OCI-LY7 (cell line): Measurements from ENCODE around the gene PRRX2. TPM values are rescaled to one million over a fixed set of nuclear protein-coding genes. Genes with fewer than 3 reads are reported as not detected.

Source experiments
- BruUV-seq: library from RNA; stranded (reverse); fragments of 400-500 nt; replicated peaks from 2 replicates; lab custom pipeline; 2021; lab: Mats Ljungman, UMichigan
- CTCF ChIA-PET: fragments of 300-600 bp; sonication (Branson Sonifier 250); formaldehyde crosslinking; loops from one replicate; lab custom pipeline; 2022; ENCODE audit warnings: antibody characterized with exemption; ENCODE audit not compliant: unreplicated experiment; lab: Charles Lee
- POLR2A ChIA-PET: fragments of 300-600 bp; sonication (Branson Sonifier 250); formaldehyde crosslinking; loops from one replicate; lab custom pipeline; 2022; ENCODE audit warnings: antibody characterized with exemption; lab: Charles Lee
- DNase-seq: peaks from one replicate; pipeline ENCODE4 v3.0.0-alpha.2; 2015; ENCODE audit warnings: low spot score
- H2AFZ ChIP-seq: fragments of 200-600 bp; sonication (generic), shearing (Covaris generic); 2 replicates; pipeline ENCODE4 v1.6.1; 2014; ENCODE audit warnings: mild to moderate bottlenecking, antibody characterized with exemption, low read length, moderate library complexity
- H3K27ac ChIP-seq: fragments of 200-600 bp; sonication (generic); 2 replicates; pipeline ENCODE4 v1.5.1; 2014; ENCODE audit warnings: mixed run types, low read depth, mild to moderate bottlenecking, moderate library complexity, low read length, inconsistent platforms; ENCODE audit not compliant: poor library complexity, severe bottlenecking
- H3K36me3 ChIP-seq: fragments of 200-600 bp; sonication (generic); 2 replicates; pipeline ENCODE4 v1.6.1; 2014; ENCODE audit warnings: mild to moderate bottlenecking, antibody characterized with exemption, low read length, moderate library complexity, mixed read lengths; ENCODE audit not compliant: insufficient read depth
- H3K4me1 ChIP-seq: fragments of 200-600 bp; sonication (generic); 2 replicates; pipeline ENCODE4 v1.5.1; 2014; ENCODE audit warnings: mild to moderate bottlenecking, low read length; ENCODE audit not compliant: insufficient read depth, poor library complexity, severe bottlenecking
- H3K4me2 ChIP-seq: fragments of 200-600 bp; sonication (generic); 2 replicates; pipeline ENCODE4 v1.6.1; 2014; ENCODE audit warnings: mild to moderate bottlenecking, low read length
- H3K4me3 ChIP-seq: fragments of 200-600 bp; sonication (generic); 2 replicates; pipeline ENCODE4 v1.5.1; 2014; ENCODE audit warnings: mild to moderate bottlenecking, low read depth, low read length; ENCODE audit not compliant: poor library complexity, severe bottlenecking
- H3K79me2 ChIP-seq: fragments of 200-600 bp; sonication (generic); 2 replicates; pipeline ENCODE4 v1.6.1; 2016; ENCODE audit warnings: low read depth, mild to moderate bottlenecking, low read length, moderate library complexity, mixed read lengths; ENCODE audit not compliant: insufficient read depth
- H3K9me2 ChIP-seq: fragments of 200-600 bp; sonication (generic); 2 replicates; pipeline ENCODE4 v1.6.1; 2016; ENCODE audit warnings: mild to moderate bottlenecking, low read length, mixed read lengths; ENCODE audit not compliant: insufficient read depth
- H3K9me3 ChIP-seq: fragments of 200-600 bp; sonication (generic); 2 replicates; pipeline ENCODE4 v1.6.1; 2014; ENCODE audit warnings: mild to moderate bottlenecking, mixed run types, low read length, mixed read lengths
- H4K20me1 ChIP-seq: fragments of 200-600 bp; sonication (generic); 2 replicates; pipeline ENCODE4 v1.6.1; 2014; ENCODE audit warnings: mild to moderate bottlenecking, antibody characterized with exemption, low read length, moderate library complexity, mixed read lengths; ENCODE audit not compliant: insufficient read depth
- EZH2phosphoT487 ChIP-seq: fragments of 200-600 bp; sonication (generic); IDR thresholded peaks from 2 replicates; pipeline ENCODE4 v1.6.1; 2018; ENCODE audit warnings: low read depth, borderline replicate concordance, mild to moderate bottlenecking, mixed run types, antibody characterized with exemption, low read length, moderate library complexity, mixed read lengths
- intact Hi-C: fragments of 100-400 bp; cut with micrococcal nuclease; formaldehyde crosslinking; loops from one replicate; pipeline ENCODE4 v1.10.0; 2022; ENCODE audit not compliant: unreplicated experiment
- total RNA-seq, 2 experiments: library from RNA; depleted of rRNA in 1 of 2; stranded (reverse); fragments of >200 nt in 1 of 2; shearing (Covaris generic) in 1 of 2; gene quantifications; 2 replicates each; pipeline ENCODE4 v1.2.3, GENCODE V29; 2014 to 2022
- TF ChIP-seq, protein P1 (sequence below): fragments of 200-600 bp; sonication (generic); conservative IDR thresholded peaks from 2 replicates; pipeline ENCODE4 v1.5.1; 2014; ENCODE audit warnings: mild to moderate bottlenecking, antibody characterized with exemption, low read length, moderate library complexity, mixed read lengths

PRRX2 gene
- total RNA-seq, 2 experiments from 2014 or later = not detected

- CTCF ChIA-PET = no interaction called here
- Histone ChIP-seq H3K9me2 (no peaks in the 10 kb centered on the region), H3K4me3 (peak within 1 kb of the TSS; percentile 92), H3K36me3 (peaks cover 40% of the 10 kb centered on the region), H3K79me2 (peaks cover 50% of the 10 kb centered on the region), H3K4me1 (peaks cover 44% of the 10 kb centered on the region), H2AFZ (peak within 1 kb of the TSS; percentile 63; the same call in 1 of the 2 replicates), H4K20me1 (peaks cover 36% of the 10 kb centered on the region), H3K27ac (peak within 1 kb of the TSS; percentile 73), H3K4me2 (peak within 1 kb of the TSS; percentile 88), H3K9me3 (no peaks in the 10 kb centered on the region)
- TF ChIP-seq, protein P1, sequence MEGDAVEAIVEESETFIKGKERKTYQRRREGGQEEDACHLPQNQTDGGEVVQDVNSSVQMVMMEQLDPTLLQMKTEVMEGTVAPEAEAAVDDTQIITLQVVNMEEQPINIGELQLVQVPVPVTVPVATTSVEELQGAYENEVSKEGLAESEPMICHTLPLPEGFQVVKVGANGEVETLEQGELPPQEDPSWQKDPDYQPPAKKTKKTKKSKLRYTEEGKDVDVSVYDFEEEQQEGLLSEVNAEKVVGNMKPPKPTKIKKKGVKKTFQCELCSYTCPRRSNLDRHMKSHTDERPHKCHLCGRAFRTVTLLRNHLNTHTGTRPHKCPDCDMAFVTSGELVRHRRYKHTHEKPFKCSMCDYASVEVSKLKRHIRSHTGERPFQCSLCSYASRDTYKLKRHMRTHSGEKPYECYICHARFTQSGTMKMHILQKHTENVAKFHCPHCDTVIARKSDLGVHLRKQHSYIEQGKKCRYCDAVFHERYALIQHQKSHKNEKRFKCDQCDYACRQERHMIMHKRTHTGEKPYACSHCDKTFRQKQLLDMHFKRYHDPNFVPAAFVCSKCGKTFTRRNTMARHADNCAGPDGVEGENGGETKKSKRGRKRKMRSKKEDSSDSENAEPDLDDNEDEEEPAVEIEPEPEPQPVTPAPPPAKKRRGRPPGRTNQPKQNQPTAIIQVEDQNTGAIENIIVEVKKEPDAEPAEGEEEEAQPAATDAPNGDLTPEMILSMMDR = no peak
- no peak for TF ChIP-seq EZH2phosphoT487
- intact Hi-C loops = loop anchor here (5.0 kb wide), 1 partner anchor 449 kb away; the partner anchor contains the start of gene IER5L
- BruUV-seq = no TSS peak
- DNase-seq = peak; percentile 90
- POLR2A ChIA-PET = interaction anchor here (0.7 to 1.3 kb wide), 9 partner anchors 42 to 598 kb away, joined by 3 to 7 read pairs (median 3); partner anchors contain the start of genes IER5L and SH3GLB2
Observed at GRCh38 chr9:129626079-129626624, 39.3 kb upstream of the PRRX2 start, which contains the start of gene NTMT1. TSS of gene NTMT1 (plus strand) at chr9:129626163. CDS start at chr9:129632704, 6,541 bp downstream.

DNA sequence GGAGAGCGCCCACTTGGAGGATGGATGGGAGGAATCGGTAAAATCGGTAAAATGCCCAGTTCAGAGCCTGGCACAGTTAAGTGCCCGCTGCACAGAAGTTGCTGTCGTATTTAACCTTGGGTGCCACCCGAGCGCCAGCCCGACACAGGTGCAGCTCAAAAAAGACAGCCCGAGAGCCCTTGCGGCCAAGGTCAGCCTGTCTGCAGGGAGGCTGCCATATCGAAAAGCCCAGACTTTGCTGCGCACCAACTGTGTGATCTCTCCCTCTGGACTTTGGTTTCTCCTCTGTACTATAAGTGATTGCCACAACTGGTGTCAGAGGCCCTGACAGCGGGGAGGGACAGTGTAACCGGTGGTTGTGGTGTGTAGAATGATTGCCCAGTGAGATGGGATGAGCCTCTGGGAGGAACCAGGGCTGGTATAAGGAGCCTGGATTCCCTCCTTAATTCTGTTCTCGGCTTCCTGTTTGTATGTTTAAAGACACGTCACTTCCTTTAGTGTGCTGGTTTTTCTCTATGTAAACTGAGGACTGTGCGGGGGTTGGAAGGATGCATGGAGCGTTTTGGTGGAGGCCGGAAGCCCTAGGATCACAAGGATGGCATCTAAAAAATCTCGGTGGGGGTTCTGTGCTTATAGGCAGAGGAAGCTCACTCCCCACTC, 38.7 kb upstream of the PRRX2 start:
- no TSS peak for BruUV-seq
- DNase-seq = peak; percentile 62
- ChIA-PET CTCF (no interaction called here), POLR2A (interaction anchor here (0.7 kb wide), 1 partner anchor 455 kb away, joined by 3 read pairs; no protein-coding TSS in a partner anchor)
- Histone ChIP-seq H3K4me2 (peak overlapping the region; percentile 88), H3K9me2 (no peaks in the 10 kb centered on the region), H3K9me3 (no peaks in the 10 kb centered on the region), H3K79me2 (peaks cover 56% of the 10 kb centered on the region), H3K36me3 (peaks cover 46% of the 10 kb centered on the region), H3K27ac (peak overlapping the region; percentile 73), H3K4me1 (peaks cover 44% of the 10 kb centered on the region), H4K20me1 (peaks cover 36% of the 10 kb centered on the region), H2AFZ (0 out of 2 replicates have a peak overlapping the region, but pooled peaks have one; percentile 63), H3K4me3 (peak overlapping the region; percentile 92)
- TF ChIP-seq, protein P1 = no peak
- no peak for TF ChIP-seq EZH2phosphoT487
- intact Hi-C loops = loop anchor here (5.0 kb wide), 1 partner anchor 449 kb away; the partner anchor contains the start of gene IER5L
